ENCODE data around the gene CDH22. TPM values are rescaled to one million over a fixed set of nuclear protein-coding genes. Genes with fewer than 3 reads are reported as not detected.

Gene CDH22
- total and polyA plus RNA-seq, 10 donors: not detected

- TF ChIP-seq CTCF (IDR thresholded peaks at IDR 0.05 in 8 of 11, conservative IDR thresholded peaks at IDR 0.05 in 3 of 11) (no peak), POLR2AphosphoS5 (IDR thresholded peaks at IDR 0.05) (no peak), POLR2A (IDR thresholded peaks at IDR 0.05) (no peak)
- WGBS, 5 donors: 57 to 88% (median 66%) methylated on average over 1 to 2 of the region's 2 CpGs
- intact Hi-C loops (cut with DNase I; ENCODE audit: low total_unique reads): no loop called here
- Histone ChIP-seq H3K4me1 (peaks cover 0 to 26% (median 13%) of the 10 kb centered on the region in 6 donors), H3K9me3 (no peaks in the 10 kb centered on the region), H3K27ac (no peak overlapping the region), H3K36me3 (peaks cover 0 to 32% (median 6%) of the 10 kb centered on the region in 6 donors), H3K4me3 (no peak overlapping the region), H3K27me3 (replicated peaks in 1 of 7) (peaks cover 0 to 52% (median 16%) of the 10 kb centered on the region in 7 donors)
- no peak for DNase-seq
Observed at GRCh38 chr20:46343975-46344357, 35.7 kb upstream of the CDH22 start.

GRCh38 chr20:46343348-46343974 lies 35.2 kb upstream of the CDH22 start:
- Histone ChIP-seq H3K27ac (no peak overlapping the region), H3K4me1 (peaks cover 0 to 20% (median 11%) of the 10 kb centered on the region in 6 donors), H3K27me3 (replicated peaks in 1 of 7) (peaks cover 0 to 57% (median 21%) of the 10 kb centered on the region in 7 donors), H3K4me3 (peak overlapping the region in 1 of 8 donors; percentile 24), H3K36me3 (peaks cover 0 to 29% (median 4%) of the 10 kb centered on the region in 6 donors), H3K9me3 (no peaks in the 10 kb centered on the region)
- WGBS, 5 donors: 1 to 11% (median 7%) methylated on average over 16 to 17 of the region's 17 CpGs
- DNase-seq: no peak
- intact Hi-C loops (cut with DNase I; ENCODE audit: low total_unique reads): no loop called here
- TF ChIP-seq POLR2AphosphoS5 (IDR thresholded peaks at IDR 0.05) (peak in 2 of 3 donors; percentile 34 to 66), CTCF (IDR thresholded peaks at IDR 0.05 in 8 of 11, conservative IDR thresholded peaks at IDR 0.05 in 3 of 11) (no peak)

GRCh38 chr20:46342451-46343347 lies 34.4 kb upstream of the CDH22 start:
- no peaks in the 10 kb centered on the region for H3K9me3 ChIP-seq
- TF ChIP-seq POLR2A (IDR thresholded peaks at IDR 0.05) (no peak), POLR2AphosphoS5 (IDR thresholded peaks at IDR 0.05) (no peak), CTCF (IDR thresholded peaks at IDR 0.05 in 8 of 11, conservative IDR thresholded peaks at IDR 0.05 in 3 of 11) (no peak)
- H3K4me1 ChIP-seq: peaks cover 0 to 20% (median 11%) of the 10 kb centered on the region in 6 donors
- peaks cover 0 to 21% (median 0%) of the 10 kb centered on the region in 6 donors for H3K36me3 ChIP-seq
- DNase-seq: no peak
- intact Hi-C loops (cut with DNase I; ENCODE audit: low total_unique reads): no loop called here
- peak overlapping the region in 1 of 8 donors; percentile 24 for H3K4me3 ChIP-seq
- peaks cover 0 to 64% (median 21%) of the 10 kb centered on the region in 7 donors for H3K27me3 ChIP-seq (replicated peaks in 1 of 7)
- no peak overlapping the region for H3K27ac ChIP-seq
- 53 to 59% (median 56%) methylated on average over 17 of the region's 17 CpGs for WGBS, 5 donors

GRCh38 chr20:46342010-46342378 lies 33.7 kb upstream of the CDH22 start:
- H3K27me3 ChIP-seq (replicated peaks in 1 of 7): peaks cover 0 to 71% (median 21%) of the 10 kb centered on the region in 7 donors
- H3K9me3 ChIP-seq: no peaks in the 10 kb centered on the region
- TF ChIP-seq POLR2AphosphoS5 (IDR thresholded peaks at IDR 0.05): no peak
- TF ChIP-seq CTCF (IDR thresholded peaks at IDR 0.05 in 8 of 11, conservative IDR thresholded peaks at IDR 0.05 in 3 of 11): no peak
- no peak for TF ChIP-seq POLR2A (IDR thresholded peaks at IDR 0.05)
- DNase-seq: no peak
- 53 to 65% (median 59%) methylated on average over 9 of the region's 9 CpGs for WGBS, 5 donors
- H3K4me1 ChIP-seq: peaks cover 0 to 20% (median 11%) of the 10 kb centered on the region in 6 donors
- intact Hi-C loops (cut with DNase I; ENCODE audit: low total_unique reads): no loop called here
- peaks cover 0 to 14% (median 0%) of the 10 kb centered on the region in 6 donors for H3K36me3 ChIP-seq
- H3K27ac ChIP-seq: no peak overlapping the region
- no peak overlapping the region for H3K4me3 ChIP-seq

Measured in spleen (tissue), 11 donors.